Activated T-cell treated with anti-CD3 and anti-CD28 coated beads, Interleukin-2, amount 50 U/mL, for 48 hours (primary cell): ENCODE data around the gene SKOR2.
A peak's percentile ranks its signal among the peaks of the same experiment; 100 is the strongest.
"Not testable (repeated sequence)": the region's sequence is repeated elsewhere in the genome, so short reads cannot be mapped to it uniquely, and the experiment has no call there.

Experiments used
- DNase-seq, 2 experiments: peaks; one replicate each; pipeline ENCODE4 v3.0.0-alpha.2; 2020

SKOR2 gene

GRCh38 chr18:47187721-47188120, 63.7 kb downstream of the SKOR2 start:
- DNase-seq = no peak

- no peak for DNase-seq
These were observed 66.9 kb downstream of the SKOR2 start for GRCh38 chr18:47184419-47185050.

GRCh38 chr18:47182156-47182555, 69.3 kb downstream of the SKOR2 start:
- not testable (repeated sequence) for DNase-seq

GRCh38 chr18:47180765-47181164, 70.7 kb downstream of the SKOR2 start:
- no peak for DNase-seq

- DNase-seq = no peak
These were observed 71.9 kb downstream of the SKOR2 start for GRCh38 chr18:47179520-47179919.

GRCh38 chr18:47175898-47176575, 75.4 kb downstream of the SKOR2 start, which contains the start of gene IER3IP1:
IER3IP1 (minus strand) TSS chr18:47176364; CDS start chr18:47176277, 87 bp downstream.
- peak; percentile 95 to 97 for DNase-seq

- peak in 1 of 2 experiments; percentile 26 for DNase-seq
These were observed 76.1 kb downstream of the SKOR2 start for GRCh38 chr18:47175283-47175897.

GRCh38 chr18:47174545-47175116, 76.8 kb downstream of the SKOR2 start:
- DNase-seq = no peak

GRCh38 chr18:47172476-47172875, 79.0 kb downstream of the SKOR2 start:
- DNase-seq = no peak

- DNase-seq = no peak
These were observed 82.5 kb downstream of the SKOR2 start for GRCh38 chr18:47168913-47169312.

- DNase-seq = no peak
These were observed 83.0 kb downstream of the SKOR2 start for GRCh38 chr18:47168509-47168908.

GRCh38 chr18:47166294-47166693, 85.2 kb downstream of the SKOR2 start:
- no peak for DNase-seq

- no peak for DNase-seq
These were observed 88.2 kb downstream of the SKOR2 start for GRCh38 chr18:47163241-47163640.

GRCh38 chr18:47160256-47160655, 91.2 kb downstream of the SKOR2 start:
- no peak for DNase-seq

- not testable (repeated sequence) for DNase-seq
These were observed 93.1 kb downstream of the SKOR2 start for GRCh38 chr18:47158404-47158803.
